Vagina (tissue), 2 donors: ENCODE measurements around the gene CEACAM3. TPM values are rescaled to one million over a fixed set of nuclear protein-coding genes. Genes with fewer than 3 reads are reported as not detected.

ENCODE experiments used
- DNase-seq, 2 donors: peaks; one replicate each; pipeline ENCODE4 v3.0.0-alpha.2; 2017; ENCODE audit errors: extremely low spot score in 2 of 2
- H3K27ac ChIP-seq: fragments of 200-600 bp; sonication (generic); one replicate; pipeline ENCODE4 v1.5.1; 2019
- H3K27me3 ChIP-seq: fragments of 200-600 bp; sonication (generic); one replicate; pipeline ENCODE4 v1.5.1; 2019
- H3K36me3 ChIP-seq, 2 donors: fragments of 200-600 bp; sonication (generic); one replicate each; pipeline ENCODE4 v1.5.1; 2017 to 2019
- H3K4me1 ChIP-seq: fragments of 200-600 bp; sonication (generic); one replicate; pipeline ENCODE4 v1.5.1; 2019
- H3K4me3 ChIP-seq, 2 donors: fragments of 200-600 bp; sonication (generic); 1 replicate in 1 of 2; 2 replicates in 1 of 2; pipeline ENCODE4 v1.5.1; 2016 to 2019
- H3K9me3 ChIP-seq: fragments of 200-600 bp; sonication (generic); one replicate; pipeline ENCODE4 v1.5.1; 2019
- CTCF ChIP-seq, 3 experiments: fragments of 450-650 bp in 2 of 3; fragments of 200-600 bp in 1 of 3; sonication (generic) in 1 of 3; IDR thresholded peaks; one replicate each; pipeline ENCODE4 v1.5.1; 2017 to 2019; ENCODE audit warnings: antibody characterized with exemption in 3 of 3, mild to moderate bottlenecking in 2 of 3, moderate library complexity in 2 of 3
- POLR2A ChIP-seq, 2 donors: fragments of 450-650 bp; IDR thresholded peaks; one replicate each; pipeline ENCODE4 v1.6.1; 2017; ENCODE audit warnings: antibody characterized with exemption in 2 of 2, mild to moderate bottlenecking in 2 of 2, moderate library complexity in 2 of 2
- POLR2AphosphoS5 ChIP-seq, 2 donors: sonication (generic); formaldehyde crosslinking; IDR thresholded peaks; one replicate each; pipeline ENCODE4 v1.9.0; 2017; ENCODE audit warnings: antibody characterized with exemption in 2 of 2, mild to moderate bottlenecking in 2 of 2, low read depth in 1 of 2; ENCODE audit not compliant: insufficient read depth in 1 of 2
- intact Hi-C: fragments of 100-400 bp; cut with DNase I; formaldehyde crosslinking; loops from one replicate; pipeline ENCODE4 v1.15.1; 2023
- total RNA-seq: library from RNA; depleted of rRNA; stranded (reverse); fragments of >200 nt; gene quantifications from one replicate; pipeline ENCODE4 v1.2.3, GENCODE V29; 2016

Gene CEACAM3
- total RNA-seq, 1 donor from 2014 or later: not detected

- no peaks in the 10 kb centered on the region for H3K9me3 ChIP-seq
- TF ChIP-seq CTCF (IDR thresholded peaks at IDR 0.05) (no peak), POLR2AphosphoS5 (IDR thresholded peaks at IDR 0.05; ENCODE audit: insufficient read depth in 1 of 2, low read depth in 1 of 2) (no peak), POLR2A (IDR thresholded peaks at IDR 0.05) (no peak)
- intact Hi-C loops: no loop called here
- no peak overlapping the region for H3K27ac ChIP-seq
- no peak for DNase-seq
- H3K27me3 ChIP-seq: no peaks in the 10 kb centered on the region
- no peak overlapping the region for H3K4me3 ChIP-seq
- H3K36me3 ChIP-seq: no peaks in the 10 kb centered on the region
- no peaks in the 10 kb centered on the region for H3K4me1 ChIP-seq
Observed at GRCh38 chr19:41847351-41848105, 51.1 kb downstream of the CEACAM3 start.

- H3K4me1 ChIP-seq: no peaks in the 10 kb centered on the region
- H3K4me3 ChIP-seq: no peak overlapping the region
- no peak for TF ChIP-seq CTCF (IDR thresholded peaks at IDR 0.05)
- TF ChIP-seq POLR2A (IDR thresholded peaks at IDR 0.05): no peak
- no peak for TF ChIP-seq POLR2AphosphoS5 (IDR thresholded peaks at IDR 0.05; ENCODE audit: insufficient read depth in 1 of 2, low read depth in 1 of 2)
- H3K27me3 ChIP-seq: no peaks in the 10 kb centered on the region
- no peaks in the 10 kb centered on the region for H3K36me3 ChIP-seq
- H3K27ac ChIP-seq: no peak overlapping the region
- H3K9me3 ChIP-seq: no peaks in the 10 kb centered on the region
- DNase-seq: no peak
- intact Hi-C loops: no loop called here
Observed at GRCh38 chr19:41848666-41849065, 52.3 kb downstream of the CEACAM3 start.

- no peaks in the 10 kb centered on the region for H3K4me1 ChIP-seq
- no peaks in the 10 kb centered on the region for H3K27me3 ChIP-seq
- no peaks in the 10 kb centered on the region for H3K9me3 ChIP-seq
- no peak for TF ChIP-seq POLR2A (IDR thresholded peaks at IDR 0.05)
- TF ChIP-seq CTCF (IDR thresholded peaks at IDR 0.05): no peak
- no peak for TF ChIP-seq POLR2AphosphoS5 (IDR thresholded peaks at IDR 0.05; ENCODE audit: insufficient read depth in 1 of 2, low read depth in 1 of 2)
- H3K4me3 ChIP-seq: no peak overlapping the region
- DNase-seq: no peak
- H3K36me3 ChIP-seq: no peaks in the 10 kb centered on the region
- no peak overlapping the region for H3K27ac ChIP-seq
- intact Hi-C loops: no loop called here
Observed at GRCh38 chr19:41849067-41849466, 52.7 kb downstream of the CEACAM3 start.

- intact Hi-C loops: no loop called here
- TF ChIP-seq POLR2AphosphoS5 (IDR thresholded peaks at IDR 0.05; ENCODE audit: insufficient read depth in 1 of 2, low read depth in 1 of 2): no peak
- TF ChIP-seq CTCF (IDR thresholded peaks at IDR 0.05): no peak
- TF ChIP-seq POLR2A (IDR thresholded peaks at IDR 0.05): no peak
- DNase-seq: no peak
- Histone ChIP-seq H3K27ac (no peak overlapping the region), H3K36me3 (no peaks in the 10 kb centered on the region), H3K4me1 (no peaks in the 10 kb centered on the region), H3K4me3 (no peak overlapping the region), H3K27me3 (no peaks in the 10 kb centered on the region), H3K9me3 (no peaks in the 10 kb centered on the region)
Observed at GRCh38 chr19:41850381-41850780, 54.0 kb downstream of the CEACAM3 start.

GRCh38 chr19:41851456-41851855, 55.1 kb downstream of the CEACAM3 start:
- no peaks in the 10 kb centered on the region for H3K36me3 ChIP-seq
- no peak overlapping the region for H3K4me3 ChIP-seq
- no peak for DNase-seq
- intact Hi-C loops: no loop called here
- no peaks in the 10 kb centered on the region for H3K9me3 ChIP-seq
- no peaks in the 10 kb centered on the region for H3K27me3 ChIP-seq
- no peak for TF ChIP-seq POLR2AphosphoS5 (IDR thresholded peaks at IDR 0.05; ENCODE audit: insufficient read depth in 1 of 2, low read depth in 1 of 2)
- H3K27ac ChIP-seq: no peak overlapping the region
- no peaks in the 10 kb centered on the region for H3K4me1 ChIP-seq
